NCI-H146 treated with DMSO at 0.1 percent for 48 hours (cell line): Measurements from ENCODE around the gene TOMM7.
"Not testable (repeated sequence)": the region's sequence is repeated elsewhere in the genome, so short reads cannot be mapped to it uniquely, and the experiment has no call there.

ENCODE experiments used
- DNase-seq: peaks from one replicate; lab custom pipeline; 2025; ENCODE audit not compliant: unreplicated experiment; lab: John Stamatoyannopoulos, UW

The TOMM7 gene

DNA sequence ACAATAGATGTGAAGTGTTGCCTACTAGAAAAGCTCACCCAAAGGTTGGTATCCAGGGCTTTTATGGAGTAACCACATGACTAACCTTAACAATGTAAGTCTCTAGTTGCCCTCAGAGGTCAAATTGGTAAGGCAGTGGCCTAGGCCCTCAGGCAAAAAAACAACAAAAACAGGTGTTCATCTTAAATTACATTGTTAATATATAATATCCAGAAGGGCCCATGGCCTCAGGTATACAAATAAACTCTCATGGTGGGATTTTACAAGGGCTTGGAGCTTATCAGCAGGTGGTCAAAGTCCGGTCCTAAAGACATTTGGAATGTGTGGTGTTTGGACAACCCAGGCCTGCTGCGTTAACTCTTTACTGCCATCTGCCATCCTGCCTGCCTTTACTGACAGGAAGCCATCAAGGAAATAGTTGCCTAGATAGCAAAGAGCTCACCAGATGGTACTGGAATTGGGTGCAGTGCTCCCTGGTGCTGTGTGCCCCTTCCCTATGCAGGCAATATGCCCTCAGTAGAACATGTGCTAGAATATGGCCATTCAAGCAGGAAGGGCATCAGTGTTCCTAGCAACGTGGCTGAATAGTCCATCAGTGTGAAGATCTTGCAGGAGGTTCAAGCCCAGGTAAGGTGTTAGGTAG lies 36.2 kb downstream of the TOMM7 start:
- peak; percentile 87 for DNase-seq

- DNase-seq: peak; percentile 70
Measured at GRCh38 chr7:22784346-22784745, 38.3 kb downstream of the TOMM7 start.

DNA sequence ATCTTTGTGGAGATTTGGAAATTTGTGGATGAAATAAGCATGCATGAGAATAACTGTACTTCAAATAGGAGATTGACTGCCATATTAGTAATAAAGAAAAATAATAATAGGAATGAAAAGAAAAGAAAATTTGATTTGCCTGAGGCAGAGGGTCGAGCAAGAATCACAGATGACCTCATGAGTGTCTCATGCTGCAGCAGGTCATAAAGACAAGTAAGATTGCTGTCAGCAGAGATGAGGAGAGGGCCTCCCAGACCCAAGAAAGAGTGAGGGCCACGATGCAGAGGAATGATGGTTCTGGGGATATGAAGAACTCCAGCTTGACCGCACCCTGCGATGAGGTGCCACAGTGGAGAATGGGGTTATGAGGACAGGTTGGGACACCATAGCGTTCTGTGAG lies 39.2 kb downstream of the TOMM7 start:
- no peak for DNase-seq

GRCh38 chr7:22782616-22783232 lies 39.9 kb downstream of the TOMM7 start:
- peak; percentile 36 for DNase-seq

DNA sequence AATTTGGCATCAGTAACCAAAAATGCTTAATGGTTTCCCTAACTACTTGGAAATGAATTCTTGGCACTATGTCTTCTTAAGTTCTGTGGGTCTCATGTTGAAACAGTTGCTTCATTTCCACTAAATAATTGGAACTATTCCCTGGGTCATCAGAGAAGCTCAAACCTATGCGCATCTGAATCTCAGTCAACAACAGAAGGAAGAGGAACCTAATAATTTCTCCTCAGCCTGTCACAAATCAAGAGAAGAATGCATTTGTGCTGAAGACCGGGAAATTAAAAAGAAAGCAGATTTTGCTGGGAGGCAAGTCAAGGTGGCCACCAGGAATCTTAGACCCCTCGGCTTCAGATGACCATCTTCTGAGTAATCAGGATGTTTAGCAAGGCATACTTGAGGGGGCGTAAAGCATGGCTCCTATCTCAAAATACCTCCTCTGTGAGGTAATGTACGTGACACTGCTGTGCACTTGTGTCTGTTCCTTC lies 41.4 kb downstream of the TOMM7 start:
- no peak for DNase-seq

DNA sequence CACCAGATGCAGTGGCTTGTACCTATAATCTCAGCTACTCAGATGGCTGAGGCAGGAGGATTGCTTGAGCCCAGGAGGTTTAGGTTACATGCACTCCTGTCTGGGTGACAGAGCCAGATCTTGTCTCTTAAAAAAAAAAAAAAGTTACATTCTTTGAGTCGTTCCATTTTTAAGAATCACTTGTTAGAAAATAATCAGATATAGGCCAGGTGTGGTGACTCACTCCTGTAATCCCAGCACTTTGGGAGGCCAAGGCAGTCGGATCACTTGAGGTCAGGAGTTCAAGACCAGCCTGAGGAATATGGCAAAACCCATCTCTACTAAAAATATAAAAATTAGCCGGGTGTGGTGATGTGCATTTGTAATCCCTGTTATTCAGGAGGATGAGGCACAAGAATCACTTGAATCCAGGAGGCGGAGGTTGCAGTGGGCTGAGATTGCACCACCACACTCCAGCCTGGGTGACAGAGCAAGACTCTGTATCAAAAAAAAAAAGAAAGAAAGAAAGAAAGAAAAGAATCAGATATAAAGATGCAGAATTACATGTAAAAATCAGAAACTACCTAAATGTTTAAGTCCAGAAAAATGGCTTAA lies 42.8 kb downstream of the TOMM7 start:
- not testable (repeated sequence) for DNase-seq

GRCh38 chr7:22776964-22777363 lies 45.7 kb downstream of the TOMM7 start:
- DNase-seq: no peak

GRCh38 chr7:22772885-22773284 lies 49.8 kb downstream of the TOMM7 start:
- no peak for DNase-seq

GRCh38 chr7:22771872-22772228 lies 50.8 kb downstream of the TOMM7 start:
- DNase-seq: no peak

DNA sequence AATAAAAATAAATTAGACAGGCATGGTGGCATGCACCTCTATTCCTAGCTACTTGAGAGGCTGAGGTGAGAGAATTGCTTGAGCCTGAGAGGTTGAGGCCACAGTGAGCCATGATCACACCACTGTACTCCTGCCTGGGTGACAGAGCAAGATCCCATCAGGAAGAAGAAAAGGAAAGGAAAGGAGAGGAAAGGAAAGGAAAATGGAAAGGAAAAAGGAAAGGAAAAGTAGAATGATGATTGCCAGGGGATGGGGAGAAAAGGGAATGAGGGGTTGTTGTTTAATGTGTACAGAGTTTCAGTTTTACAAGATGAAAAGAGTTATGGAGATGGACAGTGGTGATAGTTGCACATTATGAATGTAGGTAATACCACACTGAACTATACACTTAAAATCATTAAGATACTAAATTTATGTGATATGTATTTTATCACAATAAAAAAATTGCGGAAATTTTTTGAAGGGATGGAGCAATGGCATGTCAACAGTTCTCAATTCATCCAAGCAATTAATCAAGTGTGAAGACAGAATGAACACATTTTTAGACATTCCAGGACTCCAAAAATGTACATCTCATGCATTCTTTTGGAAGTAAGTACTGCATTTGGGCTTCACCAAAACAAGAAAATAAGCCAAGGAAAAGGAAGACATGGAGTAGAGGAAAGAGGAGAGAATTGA lies 51.3 kb downstream of the TOMM7 start:
- no peak for DNase-seq

DNA sequence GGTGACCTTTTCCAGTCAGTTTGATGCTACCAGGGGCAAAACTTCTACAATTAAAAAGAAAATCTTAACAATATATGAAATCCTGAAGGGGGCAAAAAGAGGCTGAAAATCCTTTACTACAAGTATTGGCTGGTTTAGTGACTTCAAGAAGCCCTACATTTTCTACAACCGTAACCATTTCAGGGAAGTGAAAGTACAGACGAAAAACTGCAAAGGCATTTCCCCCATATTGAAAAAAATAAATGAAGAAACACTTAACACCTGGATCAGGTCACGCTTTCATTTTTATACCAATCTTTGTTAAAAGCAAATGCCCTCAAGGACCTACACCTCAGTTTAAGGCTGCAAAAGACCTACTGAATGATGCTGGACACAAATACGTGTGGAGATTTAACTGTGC lies 57.0 kb downstream of the TOMM7 start:
- DNase-seq: no peak
